GM12878 (cell line): ENCODE data around the gene ERBB3. TPM values are rescaled to one million over a fixed set of nuclear protein-coding genes. Genes with fewer than 3 reads are reported as not detected.

Experiments
- ATAC-seq: fragments of 200-7000 bp; cut with Tn5 transposase; 3 replicates; pipeline ENCODE4 v1.9.1; 2020; ENCODE audit warnings: mild to moderate bottlenecking, moderate library complexity
- BruUV-seq: library from RNA; stranded (reverse); fragments of 400-500 nt; replicated peaks from 2 replicates; lab custom pipeline; 2021; lab: Mats Ljungman, UMichigan
- CTCF ChIA-PET: fragments of 300-600 bp; sonication (Branson Sonifier 250); formaldehyde crosslinking; extraction: SDS; loops from one replicate; lab custom pipeline; 2021; ENCODE audit warnings: inconsistent platforms; lab: Yijun Ruan, JAX
- POLR2A ChIA-PET: fragments of 350-600 bp; formaldehyde crosslinking; extraction: SDS; loops from one replicate; lab custom pipeline; 2021; ENCODE audit warnings: inconsistent platforms; lab: Charles Lee
- RAD21 ChIA-PET: fragments of 300-600 bp; sonication (Branson Sonifier 250); formaldehyde crosslinking; loops from one replicate; lab custom pipeline; 2023; ENCODE audit warnings: antibody characterized with exemption; ENCODE audit not compliant: unreplicated experiment; lab: Charles Lee
- SMC1A ChIA-PET: fragments of 300-600 bp; sonication (Branson Sonifier 250); formaldehyde crosslinking; loops from one replicate; lab custom pipeline; 2023; ENCODE audit not compliant: unreplicated experiment, uncharacterized antibody; lab: Charles Lee
- DNase-seq: peaks from one replicate; pipeline ENCODE4 v3.0.0-alpha.2; 2011; ENCODE audit warnings: low read depth, low spot score
- FAIRE-seq: peaks from 3 replicates; lab custom pipeline; 2011; peaks lifted over from hg19 to GRCh38; lab: Jason Lieb, UNC
- H2AFZ ChIP-seq: 2 replicates; pipeline ENCODE4 v1.6.0; 2011; ENCODE audit warnings: low read depth, low read length, control low read depth; ENCODE audit not compliant: control insufficient read depth
- H3K27ac ChIP-seq: 2 replicates; pipeline ENCODE4 v1.5.1; 2011; ENCODE audit warnings: control low read depth; ENCODE audit not compliant: control insufficient read depth, insufficient read depth
- H3K27me3 ChIP-seq, 2 experiments: replicated peaks in 1 of 2; 2 replicates each; pipeline versions ENCODE4 v1.6.0 to v1.6.1; 2011; ENCODE audit warnings: low read length in 1 of 2; ENCODE audit not compliant: control insufficient read depth in 2 of 2, insufficient read depth in 2 of 2
- H3K36me3 ChIP-seq, 2 experiments: 2 replicates each; pipeline ENCODE4 v1.5.1; 2011; ENCODE audit warnings: low read length in 1 of 2; ENCODE audit not compliant: control insufficient read depth in 2 of 2, insufficient read depth in 2 of 2
- H3K4me1 ChIP-seq: 2 replicates; pipeline ENCODE4 v1.6.1; 2011; ENCODE audit warnings: mild to moderate bottlenecking, low read length, moderate library complexity, mixed read lengths; ENCODE audit not compliant: control insufficient read depth, insufficient read depth
- H3K4me2 ChIP-seq: 2 replicates; pipeline ENCODE4 v1.6.0; 2011; ENCODE audit warnings: control low read depth; ENCODE audit not compliant: control insufficient read depth, insufficient read depth
- H3K4me3 ChIP-seq: fragments of 200-600 bp; sonication (generic); 2 replicates; pipeline ENCODE4 v1.5.1; 2016
- H3K79me2 ChIP-seq: 2 replicates; pipeline ENCODE4 v1.6.0; 2011; ENCODE audit warnings: low read length; ENCODE audit not compliant: control insufficient read depth, insufficient read depth
- H3K9ac ChIP-seq: 2 replicates; pipeline ENCODE4 v1.8.0; 2011; ENCODE audit warnings: low read length, control low read depth, mixed read lengths; ENCODE audit not compliant: control insufficient read depth, insufficient read depth
- H3K9me3 ChIP-seq: replicated peaks from 3 replicates; pipeline ENCODE4 v1.5.1; 2011; ENCODE audit warnings: mild to moderate bottlenecking, low read length; ENCODE audit not compliant: control insufficient read depth, insufficient read depth
- H4K20me1 ChIP-seq: 2 replicates; pipeline ENCODE4 v1.6.0; 2011; ENCODE audit not compliant: control insufficient read depth, insufficient read depth
- ASH2L ChIP-seq: fragments of 300-600, 200-600 bp; sonication (generic); IDR thresholded peaks from 2 replicates; pipeline ENCODE4 v1.6.1; 2017; ENCODE audit warnings: low read depth, mild to moderate bottlenecking, borderline replicate concordance
- BMI1 ChIP-seq: fragments of 450-650 bp; IDR thresholded peaks from 2 replicates; pipeline ENCODE4 v1.6.1; 2016; ENCODE audit warnings: mild to moderate bottlenecking, moderate library complexity, borderline replicate concordance
- CBFB ChIP-seq: IDR thresholded peaks from 2 replicates; pipeline ENCODE4 v1.6.1; 2016; ENCODE audit warnings: antibody characterized with exemption, low read depth
- CBX5 ChIP-seq: sonication (generic); IDR thresholded peaks from 2 replicates; pipeline ENCODE4 v1.6.1; 2016; ENCODE audit warnings: low read depth, moderate library complexity, mild to moderate bottlenecking, inconsistent platforms
- E2F8 ChIP-seq: fragments of 450-650 bp; IDR thresholded peaks from 2 replicates; pipeline ENCODE4 v1.6.1; 2018; ENCODE audit warnings: mild to moderate bottlenecking, low read depth, moderate library complexity; ENCODE audit not compliant: partially characterized antibody
- GATAD2B ChIP-seq: fragments of 450-650 bp; conservative IDR thresholded peaks from 2 replicates; pipeline ENCODE4 v1.6.1; 2017; ENCODE audit warnings: low read depth, mild to moderate bottlenecking, moderate library complexity
- MTA2 ChIP-seq: fragments of 450-650 bp; IDR thresholded peaks from 2 replicates; pipeline ENCODE4 v1.6.1; 2016; ENCODE audit warnings: low read depth, mild to moderate bottlenecking, moderate library complexity
- SIN3A ChIP-seq: IDR thresholded peaks from 2 replicates; pipeline ENCODE4 v1.6.1; 2012; ENCODE audit warnings: low read depth, low read length, improper control_type of control experiment
- SUPT20H ChIP-seq: IDR thresholded peaks from 2 replicates; pipeline ENCODE4 v1.6.1; 2011; ENCODE audit warnings: low read depth, mild to moderate bottlenecking, low read length, moderate library complexity, borderline replicate concordance; ENCODE audit not compliant: control insufficient read depth
- WRNIP1 ChIP-seq: IDR thresholded peaks from 2 replicates; pipeline ENCODE4 v1.6.1; 2011; ENCODE audit warnings: low read depth, low read length, improper control_type of control experiment, borderline replicate concordance
- ZNF384 ChIP-seq: IDR thresholded peaks from 2 replicates; pipeline ENCODE4 v1.6.1; 2012; ENCODE audit warnings: low read depth, mild to moderate bottlenecking, low read length, improper control_type of control experiment, borderline replicate concordance
- WGBS: methylation state at CpG from one replicate; pipeline ENCODE4 v1.1.6; 2016; ENCODE audit warnings: low lambda C conversion rate; ENCODE audit not compliant: insufficient replicate concordance, insufficient coverage; ENCODE audit errors: missing lambda C conversion rate; 5-methylcytosine and 5-hydroxymethylcytosine counted together
- in situ Hi-C: fragments of 300-500 bp; cut with MboI; formaldehyde crosslinking; loops from 9 replicates; pipeline ENCODE4 v1.14.3; 2018; ENCODE audit warnings: mixed read lengths
- intact Hi-C: fragments of 100-400 bp; cut with micrococcal nuclease; formaldehyde crosslinking; loops from one replicate; pipeline ENCODE4 v1.14.2; 2022; ENCODE audit not compliant: unreplicated experiment
- polyA plus RNA-seq, 11 experiments: library from polyadenylated mRNA; depleted of rRNA in 4 of 11; unstranded in 6 of 11; stranded (reverse) in 5 of 11; fragments of >200 nt; fragmentation: Nextera tagmentation in 4 of 11; fragmentation: Illumina TruSeq in 1 of 11; extraction: Ambion mirVana in 4 of 11; extraction: Trizol in 1 of 11; gene quantifications; 1 replicate in 1 of 11; 2 replicates in 10 of 11; pipeline versions ENCODE4 v1.2.1 to v1.2.3, GENCODE V29; 2011 to 2016; ENCODE audit warnings: inconsistent platforms in 2 of 11, missing spikeins in 2 of 11, low read depth in 1 of 11
- total RNA-seq, 4 experiments: library from RNA; depleted of rRNA in 3 of 4; stranded (reverse); fragments of >200 nt in 3 of 4; fragmentation: Illumina TruSeq in 1 of 4; extraction: Trizol in 1 of 4; gene quantifications; 2 replicates each; pipeline versions ENCODE4 v1.2.1 to v1.2.3, GENCODE V29; 2013 to 2021
- TF ChIP-seq, protein P1 (sequence below): IDR thresholded peaks from 2 replicates; pipeline ENCODE4 v1.6.1; 2011; ENCODE audit warnings: borderline replicate concordance, low read depth, mild to moderate bottlenecking, moderate library complexity, low read length; ENCODE audit not compliant: insufficient read depth, poor library complexity, severe bottlenecking
- TF ChIP-seq, protein P2 (sequence below): fragments of 450-650 bp; conservative IDR thresholded peaks from 2 replicates; pipeline ENCODE4 v1.6.1; 2017; ENCODE audit warnings: mild to moderate bottlenecking, moderate library complexity

Gene ERBB3
- total and polyA plus RNA-seq, 10 of the 15 experiments (the other 5 are each of a cell fraction or from before 2014, with no cell fraction given) = 0.03 to 0.72 (median 0.04) TPM; not detected in 5

DNA sequence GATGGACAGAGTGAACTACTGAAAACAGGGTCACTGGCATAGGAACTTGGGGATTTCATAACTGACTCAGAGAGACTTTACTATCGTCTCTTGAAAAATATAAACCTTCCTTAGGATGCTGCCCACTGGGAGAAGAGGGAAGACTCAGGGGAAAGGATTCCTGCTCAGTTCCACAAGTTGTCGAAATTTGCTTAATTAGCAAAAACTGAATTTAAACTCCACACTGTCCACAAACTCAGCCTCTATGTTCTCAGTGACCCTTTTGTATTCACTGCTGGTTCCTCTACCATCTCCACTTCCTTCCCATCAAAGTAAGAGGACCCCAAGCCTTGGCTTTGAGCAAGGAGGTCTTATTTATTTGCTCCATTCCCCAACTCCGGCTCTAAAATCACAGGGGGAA is 65.3 kb downstream of the ERBB3 start:
- 96% methylated on average over 3 of the region's 3 CpGs for WGBS
- POLR2A ChIA-PET = interaction anchor here (0.6 to 0.9 kb wide), 2 partner anchors 28 to 148 kb away, joined by 3 read pairs; no protein-coding TSS in a partner anchor

More for the DNA sequence above, 65.3 kb downstream of the ERBB3 start:
- Histone ChIP-seq H3K4me3 (no peak overlapping the region), H3K4me2 (no peak overlapping the region), H3K9ac (no peak overlapping the region), H3K79me2 (no peaks in the 10 kb centered on the region), H3K27ac (no peak overlapping the region), H3K9me3 (no peaks in the 10 kb centered on the region), H4K20me1 (no peaks in the 10 kb centered on the region), H3K27me3 (no peaks in the 10 kb centered on the region), H3K4me1 (no peaks in the 10 kb centered on the region), H3K36me3 (peaks cover 11 to 13% of the 10 kb centered on the region in 2 experiments; a peak in 3 of 4 replicates), H2AFZ (no peak overlapping the region)
- TF ChIP-seq CBX5 (no peak), ZNF384 (no peak), E2F8 (no peak), SIN3A (no peak), CBFB (no peak), MTA2 (no peak), SUPT20H (no peak), GATAD2B (no peak), ASH2L (no peak), BMI1 (no peak), WRNIP1 (no peak)
- TF ChIP-seq, protein P1, sequence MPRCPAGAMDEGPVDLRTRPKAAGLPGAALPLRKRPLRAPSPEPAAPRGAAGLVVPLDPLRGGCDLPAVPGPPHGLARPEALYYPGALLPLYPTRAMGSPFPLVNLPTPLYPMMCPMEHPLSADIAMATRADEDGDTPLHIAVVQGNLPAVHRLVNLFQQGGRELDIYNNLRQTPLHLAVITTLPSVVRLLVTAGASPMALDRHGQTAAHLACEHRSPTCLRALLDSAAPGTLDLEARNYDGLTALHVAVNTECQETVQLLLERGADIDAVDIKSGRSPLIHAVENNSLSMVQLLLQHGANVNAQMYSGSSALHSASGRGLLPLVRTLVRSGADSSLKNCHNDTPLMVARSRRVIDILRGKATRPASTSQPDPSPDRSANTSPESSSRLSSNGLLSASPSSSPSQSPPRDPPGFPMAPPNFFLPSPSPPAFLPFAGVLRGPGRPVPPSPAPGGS = no peak
- TF ChIP-seq, protein P2, sequence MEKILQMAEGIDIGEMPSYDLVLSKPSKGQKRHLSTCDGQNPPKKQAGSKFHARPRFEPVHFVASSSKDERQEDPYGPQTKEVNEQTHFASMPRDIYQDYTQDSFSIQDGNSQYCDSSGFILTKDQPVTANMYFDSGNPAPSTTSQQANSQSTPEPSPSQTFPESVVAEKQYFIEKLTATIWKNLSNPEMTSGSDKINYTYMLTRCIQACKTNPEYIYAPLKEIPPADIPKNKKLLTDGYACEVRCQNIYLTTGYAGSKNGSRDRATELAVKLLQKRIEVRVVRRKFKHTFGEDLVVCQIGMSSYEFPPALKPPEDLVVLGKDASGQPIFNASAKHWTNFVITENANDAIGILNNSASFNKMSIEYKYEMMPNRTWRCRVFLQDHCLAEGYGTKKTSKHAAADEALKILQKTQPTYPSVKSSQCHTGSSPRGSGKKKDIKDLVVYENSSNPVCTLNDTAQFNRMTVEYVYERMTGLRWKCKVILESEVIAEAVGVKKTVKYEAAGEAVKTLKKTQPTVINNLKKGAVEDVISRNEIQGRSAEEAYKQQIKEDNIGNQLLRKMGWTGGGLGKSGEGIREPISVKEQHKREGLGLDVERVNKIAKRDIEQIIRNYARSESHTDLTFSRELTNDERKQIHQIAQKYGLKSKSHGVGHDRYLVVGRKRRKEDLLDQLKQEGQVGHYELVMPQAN = no peak
- intact Hi-C loops = no loop called here
- DNase-seq (no peak), ATAC-seq (no peak), FAIRE-seq (no peak)
- in situ Hi-C loops = no loop called here
- RAD21 ChIA-PET = interaction anchor here (1.0 kb wide), 1 partner anchor 17 kb away, joined by 3 read pairs; the partner anchor contains the start of gene ESYT1
- SMC1A ChIA-PET = no interaction called here
- CTCF ChIA-PET = interaction anchor here (0.8 to 1.3 kb wide), 2 partner anchors 14 to 17 kb away, joined by 3 to 4 read pairs; partner anchors contain the start of gene ESYT1
- BruUV-seq = no TSS peak
